ENCODE data around the gene SMARCC2. TPM values are rescaled to one million over a fixed set of nuclear protein-coding genes. Genes with fewer than 3 reads are reported as not detected.

The SMARCC2 gene
- total RNA-seq, 1 experiment from 2014 or later = 99.7 TPM

- TF ChIP-seq CTCF (IDR thresholded peaks at IDR 0.05 in 2 of 3, conservative IDR thresholded peaks at IDR 0.05 in 1 of 3; ENCODE audit: borderline replicate concordance in 1 of 3, insufficient read depth in 1 of 3, low read depth in 2 of 3, low read length in 2 of 3) (no peak), ZBTB33 (IDR thresholded peaks at IDR 0.05; ENCODE audit: extremely low read depth, insufficient replicate concordance, low read length) (peak; percentile 66), TCF7L2 (IDR thresholded peaks at IDR 0.05; ENCODE audit: borderline replicate concordance, extremely low read depth, insufficient read depth, insufficient read length) (no peak), EZH2phosphoT487 (IDR thresholded peaks at IDR 0.05; ENCODE audit: borderline replicate concordance) (no peak), YY1 (IDR thresholded peaks at IDR 0.05; ENCODE audit: extremely low read depth, insufficient replicate concordance, low read depth, low read length) (peak; percentile 64), ZNF274 (IDR thresholded peaks at IDR 0.05; ENCODE audit: low read depth, low read length) (no peak), POLR2AphosphoS5 (IDR thresholded peaks at IDR 0.05; ENCODE audit: low read depth, low read length) (no peak), SIN3A (IDR thresholded peaks at IDR 0.05; ENCODE audit: low read depth) (no peak), ATF3 (IDR thresholded peaks at IDR 0.05) (peak; percentile 92; the same call in 1 of the 2 replicates), ZFX (IDR thresholded peaks at IDR 0.05) (peak; percentile 39; the same call in 1 of the 2 replicates), ELF1 (IDR thresholded peaks at IDR 0.05; ENCODE audit: borderline replicate concordance, low read depth) (no peak; the same call in 1 of the 2 replicates), SP1 (IDR thresholded peaks at IDR 0.05; ENCODE audit: low read depth) (no peak; the same call in 1 of the 2 replicates), EGR1 (IDR thresholded peaks at IDR 0.05; ENCODE audit: low read depth) (no peak)
Measured at GRCh38 chr12:56189918-56190694, 823 bp upstream of the SMARCC2 start (continued).
